A549 (cell line): ENCODE data around the gene REL.

Experiments used
- CBX8 ChIP-seq: fragments of 200-600 bp; sonication (generic); IDR thresholded peaks from 2 replicates; pipeline ENCODE4 v1.6.1; 2016
- CHD4 ChIP-seq: fragments of 200-600 bp; sonication (generic); IDR thresholded peaks from 2 replicates; pipeline ENCODE4 v1.6.1; 2016; ENCODE audit warnings: antibody characterized with exemption, mild to moderate bottlenecking, borderline replicate concordance
- JUNB ChIP-seq: fragments of >200 bp; sonication (Bioruptor Twin); formaldehyde crosslinking; IDR thresholded peaks from 2 replicates; pipeline ENCODE4 v1.6.1; 2016
- POLR2A ChIP-seq: IDR thresholded peaks from 2 replicates; pipeline ENCODE4 v1.6.1; 2012; ENCODE audit warnings: mild to moderate bottlenecking, low read length
- REST ChIP-seq: fragments of 200-600 bp; sonication (generic); IDR thresholded peaks from 2 replicates; pipeline ENCODE4 v1.6.1; 2016; ENCODE audit warnings: antibody characterized with exemption, mild to moderate bottlenecking, moderate library complexity

DNA sequence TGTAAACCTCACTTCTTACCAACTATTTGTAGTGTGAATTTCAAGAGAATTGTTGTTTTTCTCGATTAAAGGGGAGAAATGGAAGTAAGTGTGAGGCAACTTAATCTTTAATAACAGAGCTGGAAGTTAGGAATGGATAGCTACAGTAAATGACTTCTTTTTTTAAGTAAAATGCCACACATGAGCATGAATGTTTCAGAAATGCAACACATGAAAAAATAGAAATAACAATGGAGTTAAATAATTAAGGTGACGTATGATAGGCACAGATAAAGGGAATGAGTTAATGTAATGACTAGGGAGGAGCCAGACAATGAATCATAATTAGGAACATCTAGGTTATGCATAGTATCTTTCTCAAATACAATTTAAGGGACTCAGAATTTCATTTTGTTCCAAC, 3.4 kb downstream of the REL start:
- no peak for TF ChIP-seq CBX8
- no peak for TF ChIP-seq REST
- no peak for TF ChIP-seq JUNB
- no peak for TF ChIP-seq CHD4
- no peak for TF ChIP-seq POLR2A
